BJ (cell line): Measurements from ENCODE around the gene PPIE. TPM values are rescaled to one million over a fixed set of nuclear protein-coding genes. Genes with fewer than 3 reads are reported as not detected.
A peak's percentile ranks its signal among the peaks of the same experiment; 100 is the strongest.

Experiments
- CTCF ChIA-PET: fragments of 350-600 bp; formaldehyde crosslinking; extraction: SDS; loops from one replicate; lab custom pipeline; 2021; ENCODE audit warnings: antibody characterized with exemption, inconsistent platforms; lab: Yijun Ruan, JAX
- POLR2A ChIA-PET: fragments of 300-600 bp; sonication (Branson Sonifier 250); formaldehyde crosslinking; extraction: SDS; loops from one replicate; lab custom pipeline; 2021; ENCODE audit warnings: antibody characterized with exemption; lab: Charles Lee
- DNase-seq: peaks from one replicate; pipeline ENCODE4 v3.0.0-alpha.2; 2011; ENCODE audit warnings: low read depth
- H3K27me3 ChIP-seq: 2 replicates; pipeline ENCODE4 v1.6.0; 2011; ENCODE audit warnings: low read length; ENCODE audit not compliant: control insufficient read depth, insufficient read depth
- H3K36me3 ChIP-seq: 2 replicates; pipeline ENCODE4 v1.5.1; 2011; ENCODE audit warnings: low read length; ENCODE audit not compliant: control insufficient read depth, insufficient read depth
- H3K4me3 ChIP-seq: 2 replicates; pipeline ENCODE4 v1.5.1; 2011; ENCODE audit warnings: low read depth, mild to moderate bottlenecking, control low read depth, low read length
- polyA plus RNA-seq: library from polyadenylated mRNA; depleted of rRNA; stranded (reverse); fragments of >200 nt; gene quantifications from 2 replicates; pipeline ENCODE4 v1.2.3, GENCODE V29; 2011
- TF ChIP-seq, protein P1 (sequence below): IDR thresholded peaks from 2 replicates; pipeline ENCODE4 v1.5.1; 2011; ENCODE audit warnings: low read depth, mild to moderate bottlenecking, control low read depth, inconsistent platforms, low read length, moderate library complexity; ENCODE audit not compliant: insufficient read depth

The PPIE gene
- polyA plus RNA-seq, 1 experiment = 89.6 TPM

DNA sequence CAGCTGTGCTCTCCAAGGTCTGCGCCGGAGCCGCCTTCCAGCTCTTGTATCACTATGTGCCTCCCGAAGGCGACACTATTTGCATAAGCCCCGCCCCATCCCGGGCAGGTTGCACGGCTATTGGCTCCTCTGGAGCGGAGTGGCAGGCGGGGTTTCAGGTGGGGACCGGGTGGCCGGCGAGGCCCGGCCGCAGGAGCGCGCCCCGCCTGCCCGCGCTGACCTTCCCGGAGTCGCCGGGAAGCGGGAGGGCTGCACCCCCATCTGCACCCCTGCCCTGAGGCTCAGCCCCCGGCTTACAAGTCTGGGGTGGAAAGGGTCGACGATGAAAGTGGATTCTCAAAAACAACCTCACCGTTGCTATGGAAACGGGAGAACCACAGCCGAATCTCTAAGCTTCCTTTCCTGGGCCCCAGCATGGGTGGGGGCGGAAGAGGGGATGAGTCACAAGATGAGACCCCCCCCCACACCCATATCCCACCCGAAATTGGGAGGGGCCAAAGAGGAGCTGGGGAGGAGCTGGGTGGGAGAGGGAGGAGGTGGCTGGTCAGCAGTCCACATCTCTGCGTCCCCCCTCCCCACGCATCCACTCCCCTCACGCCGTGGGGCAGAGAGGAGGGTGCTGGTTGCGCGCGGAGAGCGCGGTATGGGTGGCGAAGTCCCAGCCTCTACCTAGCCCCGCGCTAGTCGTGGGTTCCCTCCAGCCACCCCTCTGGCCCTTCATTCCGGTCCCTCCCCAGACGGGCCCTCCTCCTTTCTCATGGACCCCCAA is 47.1 kb upstream of the PPIE start, which contains the start of gene HPCAL4:
HPCAL4 (minus strand) TSS at position 51 of the 769 bp plus-strand sequence. CDS start 6,830 bp downstream, outside the sequence.
- no peaks in the 10 kb centered on the region for H3K36me3 ChIP-seq
- TF ChIP-seq, protein P1, sequence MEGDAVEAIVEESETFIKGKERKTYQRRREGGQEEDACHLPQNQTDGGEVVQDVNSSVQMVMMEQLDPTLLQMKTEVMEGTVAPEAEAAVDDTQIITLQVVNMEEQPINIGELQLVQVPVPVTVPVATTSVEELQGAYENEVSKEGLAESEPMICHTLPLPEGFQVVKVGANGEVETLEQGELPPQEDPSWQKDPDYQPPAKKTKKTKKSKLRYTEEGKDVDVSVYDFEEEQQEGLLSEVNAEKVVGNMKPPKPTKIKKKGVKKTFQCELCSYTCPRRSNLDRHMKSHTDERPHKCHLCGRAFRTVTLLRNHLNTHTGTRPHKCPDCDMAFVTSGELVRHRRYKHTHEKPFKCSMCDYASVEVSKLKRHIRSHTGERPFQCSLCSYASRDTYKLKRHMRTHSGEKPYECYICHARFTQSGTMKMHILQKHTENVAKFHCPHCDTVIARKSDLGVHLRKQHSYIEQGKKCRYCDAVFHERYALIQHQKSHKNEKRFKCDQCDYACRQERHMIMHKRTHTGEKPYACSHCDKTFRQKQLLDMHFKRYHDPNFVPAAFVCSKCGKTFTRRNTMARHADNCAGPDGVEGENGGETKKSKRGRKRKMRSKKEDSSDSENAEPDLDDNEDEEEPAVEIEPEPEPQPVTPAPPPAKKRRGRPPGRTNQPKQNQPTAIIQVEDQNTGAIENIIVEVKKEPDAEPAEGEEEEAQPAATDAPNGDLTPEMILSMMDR = no peak
- DNase-seq = peak; percentile 5
- ChIA-PET POLR2A (no interaction called here), CTCF (interaction anchor here (1.0 to 1.8 kb wide), 4 partner anchors 14 to 38 kb away, joined by 3 to 7 read pairs (median 4); no protein-coding TSS in a partner anchor)
- H3K27me3 ChIP-seq = peaks cover 52% of the 10 kb centered on the region
- H3K4me3 ChIP-seq = no peak within 1 kb of the TSS; the same call in 1 of the 2 replicates

DNA sequence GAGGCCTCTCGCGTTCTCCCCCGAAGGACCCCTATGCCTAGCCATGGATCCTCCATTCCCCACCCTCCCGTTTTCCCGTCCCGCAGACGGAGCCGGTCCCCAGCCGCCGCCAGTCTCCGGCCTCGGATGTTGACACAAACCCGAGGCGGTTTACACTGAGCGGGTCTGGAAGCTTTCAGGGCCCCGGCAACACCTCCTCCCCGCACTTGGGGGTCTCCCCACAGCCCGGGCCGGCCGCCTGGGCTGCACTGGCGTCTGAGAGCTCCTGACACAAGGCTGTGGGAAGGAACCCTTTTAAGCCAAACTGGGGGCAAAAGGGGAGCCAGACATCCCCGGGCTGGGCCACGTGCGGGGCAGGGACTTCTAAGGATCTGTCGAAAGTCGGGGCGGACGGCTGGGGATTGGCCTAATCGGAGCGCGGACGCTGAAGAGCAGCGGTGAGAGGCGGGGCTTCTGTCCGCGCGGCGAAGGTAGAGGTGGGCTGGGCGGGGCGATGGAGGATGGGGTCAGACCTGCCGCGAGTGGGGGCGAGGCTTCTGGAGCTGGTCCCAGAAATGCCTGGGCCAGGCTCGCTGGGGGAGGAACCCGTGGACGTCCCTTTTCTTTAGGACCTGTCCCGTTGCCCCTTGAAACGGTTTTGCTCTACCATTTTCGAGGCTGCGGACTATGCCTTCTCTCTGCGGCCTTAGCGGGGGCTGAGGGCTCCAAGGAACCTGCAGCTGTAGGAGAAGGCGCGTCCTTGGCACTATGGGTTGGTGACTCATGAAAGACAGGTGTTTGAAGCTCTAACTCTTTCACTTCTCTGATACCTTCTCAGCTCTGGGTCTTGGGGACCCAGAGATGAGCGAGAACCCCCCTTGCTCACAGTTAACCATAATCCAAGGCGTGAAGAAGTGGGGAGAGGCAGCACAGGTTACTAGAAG is 46.3 kb upstream of the PPIE start:
- CTCF ChIA-PET = interaction anchor here (1.1 to 1.8 kb wide), 3 partner anchors 13 to 34 kb away, joined by 3 to 7 read pairs (median 4); partner anchors contain the start of gene NT5C1A
- H3K27me3 ChIP-seq = peaks cover 48% of the 10 kb centered on the region

DNA sequence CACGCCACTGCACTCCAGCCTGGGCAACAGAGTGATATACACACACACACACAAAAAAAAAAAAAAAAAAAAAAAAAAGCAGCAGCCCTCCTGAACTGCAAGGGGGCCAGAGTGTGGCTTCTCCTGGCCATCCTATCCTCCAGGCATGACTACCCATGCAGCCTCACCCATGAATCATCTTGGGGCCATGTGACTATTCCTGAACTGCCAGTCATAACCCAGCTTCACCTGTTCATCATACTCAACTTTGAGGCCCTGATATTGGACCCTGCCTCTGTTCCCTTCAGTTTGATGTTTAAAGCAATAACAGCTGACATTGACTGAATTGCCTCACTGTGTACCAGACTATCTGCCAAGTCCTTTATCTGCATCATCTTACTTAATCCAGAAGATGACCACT is 44.7 kb upstream of the PPIE start:
- Histone ChIP-seq H3K4me3 (no peak overlapping the region), H3K27me3 (peaks cover 53% of the 10 kb centered on the region), H3K36me3 (no peaks in the 10 kb centered on the region)
- POLR2A ChIA-PET = no interaction called here
- DNase-seq = no peak
- TF ChIP-seq, protein P1 = no peak
- CTCF ChIA-PET = interaction anchor here (0.9 to 2.0 kb wide), 2 partner anchors 21 to 36 kb away, joined by 4 to 5 read pairs; no protein-coding TSS in a partner anchor

More for the DNA sequence above, 46.3 kb upstream of the PPIE start:
- POLR2A ChIA-PET = no interaction called here
- TF ChIP-seq, protein P1 = no peak
- Histone ChIP-seq H3K4me3 (no peak overlapping the region), H3K36me3 (no peaks in the 10 kb centered on the region)
- DNase-seq = no peak

DNA sequence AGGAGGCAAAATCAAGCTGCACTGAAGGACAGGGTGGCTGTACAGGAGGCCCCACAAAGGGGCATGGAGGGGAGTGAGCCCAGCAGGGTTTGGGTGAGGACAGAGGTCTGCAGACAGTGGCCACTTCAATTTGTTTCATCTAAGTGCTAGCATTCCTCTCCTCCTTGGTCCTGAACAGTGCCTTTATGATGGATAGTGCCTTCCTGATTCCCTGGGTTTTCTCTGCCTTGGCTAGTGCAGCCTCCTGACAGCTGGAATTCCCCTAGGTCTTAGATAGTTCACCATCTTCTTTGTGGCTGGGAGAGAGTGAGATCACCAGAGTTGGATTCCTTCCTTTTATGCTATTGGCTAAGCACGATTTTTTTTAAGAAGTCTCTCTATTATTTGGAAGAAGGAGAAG is 43.7 kb upstream of the PPIE start:
- ChIA-PET POLR2A (no interaction called here), CTCF (interaction anchor here (0.9 to 2.0 kb wide), 3 partner anchors 20 to 41 kb away, joined by 4 to 8 read pairs (median 5); no protein-coding TSS in a partner anchor)
- DNase-seq = no peak
- Histone ChIP-seq H3K36me3 (no peaks in the 10 kb centered on the region), H3K27me3 (peaks cover 50% of the 10 kb centered on the region), H3K4me3 (no peak overlapping the region)
- TF ChIP-seq, protein P1 = no peak
